K562 (cell line): ENCODE measurements around the gene UBE2L3. TPM values are rescaled to one million over a fixed set of nuclear protein-coding genes. Genes with fewer than 3 reads are reported as not detected.

Experiments used
- ATAC-seq: fragments of 200-7000 bp; cut with Tn5 transposase; 3 replicates; pipeline ENCODE4 v1.9.1; 2020; ENCODE audit warnings: moderate library complexity
- BruUV-seq: library from RNA; stranded (reverse); fragments of 400-500 nt; replicated peaks from 2 replicates; lab custom pipeline; 2021; lab: Mats Ljungman, UMichigan
- CTCF ChIA-PET: fragments of 300-600 bp; formaldehyde crosslinking; extraction: SDS; loops from one replicate; lab custom pipeline; 2021; ENCODE audit warnings: low intra/inter-chr PET ratio; lab: Yijun Ruan, JAX
- POLR2A ChIA-PET: fragments of 300-600, 350-650 bp; sonication (Branson Sonifier 250); formaldehyde crosslinking; extraction: SDS; loops from one replicate; lab custom pipeline; 2021; ENCODE audit warnings: antibody characterized with exemption, inconsistent platforms; lab: Yijun Ruan, JAX
- DNase-seq, 4 experiments: peaks; one replicate each; pipeline versions ENCODE4 v3.0.0 to v3.0.0-alpha.2; 2011 to 2018; ENCODE audit warnings: low spot score in 3 of 4, mixed read lengths in 3 of 4; ENCODE audit errors: extremely low read depth in 1 of 4
- FAIRE-seq: peaks from 2 replicates; lab custom pipeline; 2011; peaks lifted over from hg19 to GRCh38; lab: Jason Lieb, UNC
- H2AFZ ChIP-seq: 2 replicates; pipeline ENCODE4 v1.6.0; 2011; ENCODE audit warnings: low read depth, low read length, control low read depth, inconsistent platforms
- H3K27ac ChIP-seq: fragments of 200-600 bp; 3 replicates; pipeline ENCODE4 v1.8.0; 2011; ENCODE audit warnings: low read depth, mild to moderate bottlenecking, control low read depth, inconsistent platforms, low read length, moderate library complexity, mixed read lengths; ENCODE audit errors: extremely low read depth
- H3K27me3 ChIP-seq, 2 experiments: fragments of 300-600 bp in 1 of 2; 2 replicates in 1 of 2; 3 replicates in 1 of 2; pipeline versions ENCODE4 v1.6.0 to v1.8.0; 2011; ENCODE audit warnings: inconsistent platforms in 2 of 2, low read length in 2 of 2, mild to moderate bottlenecking in 1 of 2, mixed read lengths in 1 of 2, moderate library complexity in 1 of 2; ENCODE audit not compliant: control insufficient read depth in 2 of 2, insufficient read depth in 2 of 2
- H3K36me3 ChIP-seq: fragments of 300-600 bp; 3 replicates; pipeline ENCODE4 v1.8.0; 2011; ENCODE audit warnings: mild to moderate bottlenecking, low read length, inconsistent platforms; ENCODE audit not compliant: control insufficient read depth, insufficient read depth
- H3K4me1 ChIP-seq, 2 experiments: fragments of 200-600 bp in 1 of 2; replicated peaks in 1 of 2; 2 replicates in 1 of 2; 3 replicates in 1 of 2; pipeline versions ENCODE4 v1.5.1 to v1.8.0; 2011; ENCODE audit warnings: inconsistent platforms in 2 of 2, low read length in 2 of 2, mild to moderate bottlenecking in 1 of 2, mixed read lengths in 1 of 2, moderate library complexity in 1 of 2; ENCODE audit not compliant: control insufficient read depth in 2 of 2, insufficient read depth in 2 of 2
- H3K4me2 ChIP-seq: 2 replicates; pipeline ENCODE4 v1.6.1; 2011; ENCODE audit warnings: low read length, control low read depth, inconsistent platforms, mixed read lengths; ENCODE audit not compliant: insufficient read depth
- H3K4me3 ChIP-seq: fragments of 200-600 bp; sonication (generic), shearing (Covaris generic); 2 replicates; pipeline ENCODE4 v1.5.1; 2016; ENCODE audit warnings: control low read depth, inconsistent platforms
- H3K79me2 ChIP-seq: fragments of 200-600 bp; 3 replicates; pipeline ENCODE4 v1.8.0; 2011; ENCODE audit warnings: low read length, inconsistent platforms; ENCODE audit not compliant: control insufficient read depth, insufficient read depth
- H3K9ac ChIP-seq, 2 experiments: 2 replicates each; pipeline versions ENCODE4 v1.6.0 to v1.6.1; 2011; ENCODE audit warnings: low read depth in 2 of 2, low read length in 2 of 2, control low read depth in 1 of 2, inconsistent platforms in 1 of 2, mild to moderate bottlenecking in 1 of 2, mixed read lengths in 1 of 2; ENCODE audit not compliant: insufficient read depth in 1 of 2
- H3K9me1 ChIP-seq: one replicate; pipeline ENCODE4 v1.6.0; 2011; ENCODE audit warnings: inconsistent platforms, mild to moderate bottlenecking, low read length, moderate library complexity; ENCODE audit not compliant: control insufficient read depth, insufficient read depth
- H3K9me3 ChIP-seq: replicated peaks from 2 replicates; pipeline ENCODE4 v1.5.1; 2011; ENCODE audit warnings: low read depth, low read length, inconsistent platforms; ENCODE audit not compliant: control insufficient read depth, insufficient read depth
- H4K20me1 ChIP-seq: replicated peaks from 2 replicates; pipeline ENCODE4 v1.6.1; 2011; ENCODE audit warnings: low read length, inconsistent platforms, mixed read lengths; ENCODE audit not compliant: control insufficient read depth, insufficient read depth
- CHD1 ChIP-seq: fragments of 200-600 bp; sonication (generic); IDR thresholded peaks from one replicate; pipeline ENCODE4 v1.6.1; 2012; ENCODE audit warnings: mild to moderate bottlenecking, moderate library complexity, low read length, inconsistent platforms
- CHD4 ChIP-seq: fragments of 200-600 bp; sonication (generic); IDR thresholded peaks from 3 replicates; pipeline ENCODE4 v1.6.1; 2012; ENCODE audit warnings: low read depth, mild to moderate bottlenecking, mixed read lengths, low read length, inconsistent platforms; ENCODE audit not compliant: insufficient read depth, insufficient replicate concordance, poor library complexity, severe bottlenecking
- E2F3 ChIP-seq: fragments of 250-450 bp; sonication (Bioruptor Pico); IDR thresholded peaks from 2 replicates; pipeline ENCODE4 v1.4.0; 2020; ENCODE audit warnings: mild to moderate bottlenecking
- HNRNPLL ChIP-seq: fragments of 200-400 bp; formaldehyde crosslinking; IDR thresholded peaks from 2 replicates; pipeline ENCODE4 v1.6.1; 2017; ENCODE audit warnings: low read length, low read depth, mild to moderate bottlenecking; ENCODE audit not compliant: poor library complexity, severe bottlenecking
- MIER1 ChIP-seq: fragments of 450-650 bp; IDR thresholded peaks from 2 replicates; pipeline ENCODE4 v1.6.1; 2016; ENCODE audit warnings: antibody characterized with exemption, mild to moderate bottlenecking, low read depth
- NFATC3 ChIP-seq: fragments of 450-650 bp; IDR thresholded peaks from 2 replicates; pipeline ENCODE4 v1.6.1; 2017; ENCODE audit warnings: mild to moderate bottlenecking
- NR2C2 ChIP-seq, 2 experiments: fragments of 200-800 bp in 1 of 2; sonication (Bioruptor generic) in 1 of 2; sonication (generic) in 1 of 2; formaldehyde crosslinking in 1 of 2; IDR thresholded peaks; 2 replicates each; pipeline versions ENCODE4 v1.6.1 to v1.8.0; 2016 to 2022; ENCODE audit warnings: mild to moderate bottlenecking in 1 of 2, missing compliant biosample characterization in 1 of 2, missing genetic modification characterization in 1 of 2, missing genetic modification reagents in 1 of 2
- SMAD1 ChIP-seq: fragments of 150-350 bp; IDR thresholded peaks from 2 replicates; pipeline ENCODE4 v1.6.1; 2014; ENCODE audit warnings: low read length, low read depth; ENCODE audit not compliant: partially characterized antibody
- SRF ChIP-seq, 2 experiments: fragments of 250-450, 450-650 bp in 1 of 2; sonication (Bioruptor Pico) in 1 of 2; sonication (generic) in 1 of 2; formaldehyde crosslinking; IDR thresholded peaks; 2 replicates each; pipeline versions ENCODE4 v1.5.0 to v1.5.1; 2020 to 2022; ENCODE audit warnings: mild to moderate bottlenecking in 1 of 2, missing genetic modification reagents in 1 of 2
- ZBTB26 ChIP-seq: fragments of 450-650 bp; formaldehyde crosslinking; IDR thresholded peaks from 2 replicates; pipeline ENCODE4 v1.4.0; 2022; ENCODE audit warnings: missing genetic modification characterization
- ZHX1 ChIP-seq: fragments of 150-350 bp; conservative IDR thresholded peaks from 2 replicates; pipeline ENCODE4 v1.6.1; 2014; ENCODE audit warnings: low read length
- ZNF76 ChIP-seq: fragments of 250-450 bp; sonication (Bioruptor Pico); IDR thresholded peaks from 2 replicates; pipeline ENCODE4 v1.4.0; 2020; ENCODE audit warnings: mild to moderate bottlenecking, moderate library complexity, borderline replicate concordance
- WGBS: fragments of 100-300 bp; shearing (Covaris generic); methylation state at CpG from one replicate; pipeline ENCODE4 v1.1.6; 2016; ENCODE audit warnings: low coverage, mixed read lengths; ENCODE audit not compliant: insufficient coverage; ENCODE audit errors: missing lambda C conversion rate; 5-methylcytosine and 5-hydroxymethylcytosine counted together
- in situ Hi-C: fragments of 300-500 bp; cut with MboI; formaldehyde crosslinking; loops from 4 replicates; pipeline ENCODE4 v1.15.0; 2018; ENCODE audit warnings: inconsistent platforms, mixed read lengths
- intact Hi-C: fragments of 100-400 bp; cut with micrococcal nuclease; formaldehyde crosslinking; loops from 2 replicates; pipeline ENCODE4 v1.14.2; 2022
- polyA plus RNA-seq, 8 experiments: library from polyadenylated mRNA; depleted of rRNA in 4 of 8; stranded (reverse) in 5 of 8; unstranded in 3 of 8; fragments of >200 nt; fragmentation: Nextera tagmentation in 2 of 8; fragmentation: Illumina TruSeq in 1 of 8; extraction: Ambion mirVana in 2 of 8; extraction: Trizol in 1 of 8; gene quantifications; 2 replicates each; pipeline versions ENCODE4 v1.2.1 to v1.2.3, GENCODE V29; 2011 to 2014; ENCODE audit warnings: inconsistent platforms in 1 of 8, missing spikeins in 1 of 8
- total RNA-seq, 7 experiments: library from RNA; depleted of rRNA in 6 of 7; stranded (reverse); fragments of >200 nt in 6 of 7; fragmentation: Illumina TruSeq in 2 of 7; extraction: Trizol in 2 of 7; gene quantifications; 2 replicates each; pipeline versions ENCODE4 v1.2.1 to v1.2.3, GENCODE V29; 2011 to 2021; ENCODE audit warnings: low replicate concordance in 1 of 7
- TF ChIP-seq, protein P1 (sequence below): fragments of 250-450 bp; sonication (Bioruptor Pico); IDR thresholded peaks from 2 replicates; pipeline ENCODE4 v1.8.0; 2022; ENCODE audit warnings: moderate library complexity, mild to moderate bottlenecking, inconsistent platforms
- TF ChIP-seq, protein P2 (sequence below): fragments of 450-650 bp; formaldehyde crosslinking; IDR thresholded peaks from 2 replicates; pipeline ENCODE4 v1.4.0; 2020; ENCODE audit warnings: mild to moderate bottlenecking, moderate library complexity

UBE2L3 gene
- total and polyA plus RNA-seq, 9 of the 15 experiments (the other 6 are each of a cell fraction or from before 2014, with no cell fraction given): 215 to 625 (median 285) TPM

- Histone ChIP-seq H3K4me2 (peak overlapping the region; percentile 3; the same call in 1 of the 2 replicates), H4K20me1 (peaks cover 52% of the 10 kb centered on the region), H3K4me1 (peaks cover 26% of the 10 kb centered on the region in 2 experiments), H3K27me3 (peaks cover 0 to 2% of the 10 kb centered on the region in 2 experiments; a peak in 1 of 5 replicates), H3K9me3 (no peaks in the 10 kb centered on the region), H2AFZ (no peak overlapping the region), H3K79me2 (peaks cover 93% of the 10 kb centered on the region), H3K36me3 (peaks cover 80% of the 10 kb centered on the region), H3K27ac (peak overlapping the region; percentile 9; the same call in 2 of the 3 replicates), H3K9ac (peak overlapping the region in 1 of 2 experiments; percentile 78; a peak in 2 of 4 replicates), H3K4me3 (no peak overlapping the region), H3K9me1 (peaks cover 24% of the 10 kb centered on the region)
- BruUV-seq: no TSS peak
- in situ Hi-C loops: no loop called here
- intact Hi-C loops: no loop called here
- WGBS: 61% methylated on average over 8 of the region's 8 CpGs
- FAIRE-seq (no peak), ATAC-seq (peak; percentile 18), DNase-seq (peak in 3 of 4 experiments; percentile 59 to 73 (median 66))
- ChIA-PET POLR2A (interaction anchor here (0.6 to 76.8 kb wide), 8 partner anchors 2 to 596 kb away, joined by 3 to 4622 read pairs (median 4); partner anchors contain the start of genes CCDC116, SDF2L1 and YDJC), CTCF (no interaction called here)
- TF ChIP-seq HNRNPLL (peak; percentile 4), NR2C2 (CRISPR knock-in tag; IDR thresholded peaks at IDR 0.05) (no peak), NR2C2 (tag; IDR thresholded peaks at IDR 0.05) (no peak; the same call in 1 of the 2 replicates), SMAD1 (peak; percentile 1), CHD1 (peak; percentile 32), CHD4 (peak; percentile 20), ZNF76 (CRISPR knock-in tag) (peak; percentile 21; the same call in 1 of the 2 replicates), MIER1 (no peak), ZHX1 (0 out of 2 replicates have a peak, but pooled peaks have one; percentile 81), SRF (CRISPR knock-in tag; IDR thresholded peaks at IDR 0.05) (peak in 1 of 2 experiments; percentile 59; a peak in 1 of 4 replicates), NFATC3 (no peak), E2F3 (0 out of 2 replicates have a peak, but pooled peaks have one; percentile 16), ZBTB26 (CRISPR knock-in tag) (0 out of 2 replicates have a peak, but pooled peaks have one; percentile 26)
- TF ChIP-seq, protein P1, sequence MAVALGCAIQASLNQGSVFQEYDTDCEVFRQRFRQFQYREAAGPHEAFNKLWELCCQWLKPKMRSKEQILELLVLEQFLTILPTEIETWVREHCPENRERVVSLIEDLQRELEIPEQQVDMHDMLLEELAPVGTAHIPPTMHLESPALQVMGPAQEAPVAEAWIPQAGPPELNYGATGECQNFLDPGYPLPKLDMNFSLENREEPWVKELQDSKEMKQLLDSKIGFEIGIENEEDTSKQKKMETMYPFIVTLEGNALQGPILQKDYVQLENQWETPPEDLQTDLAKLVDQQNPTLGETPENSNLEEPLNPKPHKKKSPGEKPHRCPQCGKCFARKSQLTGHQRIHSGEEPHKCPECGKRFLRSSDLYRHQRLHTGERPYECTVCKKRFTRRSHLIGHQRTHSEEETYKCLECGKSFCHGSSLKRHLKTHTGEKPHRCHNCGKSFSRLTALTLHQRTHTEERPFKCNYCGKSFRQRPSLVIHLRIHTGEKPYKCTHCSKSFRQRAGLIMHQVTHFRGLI (CRISPR knock-in tag): no peak
- TF ChIP-seq, protein P2, sequence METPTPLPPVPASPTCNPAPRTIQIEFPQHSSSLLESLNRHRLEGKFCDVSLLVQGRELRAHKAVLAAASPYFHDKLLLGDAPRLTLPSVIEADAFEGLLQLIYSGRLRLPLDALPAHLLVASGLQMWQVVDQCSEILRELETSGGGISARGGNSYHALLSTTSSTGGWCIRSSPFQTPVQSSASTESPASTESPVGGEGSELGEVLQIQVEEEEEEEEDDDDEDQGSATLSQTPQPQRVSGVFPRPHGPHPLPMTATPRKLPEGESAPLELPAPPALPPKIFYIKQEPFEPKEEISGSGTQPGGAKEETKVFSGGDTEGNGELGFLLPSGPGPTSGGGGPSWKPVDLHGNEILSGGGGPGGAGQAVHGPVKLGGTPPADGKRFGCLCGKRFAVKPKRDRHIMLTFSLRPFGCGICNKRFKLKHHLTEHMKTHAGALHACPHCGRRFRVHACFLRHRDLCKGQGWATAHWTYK: peak; percentile 44; the same call in 1 of the 2 replicates
These were observed 39.3 kb downstream of the UBE2L3 start for GRCh38 chr22:21606775-21607174.
